Astrocyte of the spinal cord (primary cell): Measurements from ENCODE around the gene CCDC181.
A peak's percentile ranks its signal among the peaks of the same experiment; 100 is the strongest.

ENCODE experiments used
- DNase-seq: peaks from one replicate; pipeline ENCODE4 v3.0.0; 2011; ENCODE audit warnings: low read depth, low spot score
- H3K4me3 ChIP-seq: 2 replicates; pipeline ENCODE4 v1.5.1; 2011; ENCODE audit warnings: low read depth, mild to moderate bottlenecking, low read length, moderate library complexity
- CTCF ChIP-seq: IDR thresholded peaks from 2 replicates; pipeline ENCODE4 v1.5.1; 2012; ENCODE audit warnings: low read depth, mild to moderate bottlenecking, low read length, inconsistent platforms
- in situ Hi-C: cut with HindIII; loops from 2 replicates; pipeline ENCODE4 v1.10.0; 2017; ENCODE audit warnings: low sequenced_read_pairs

Gene CCDC181

DNA sequence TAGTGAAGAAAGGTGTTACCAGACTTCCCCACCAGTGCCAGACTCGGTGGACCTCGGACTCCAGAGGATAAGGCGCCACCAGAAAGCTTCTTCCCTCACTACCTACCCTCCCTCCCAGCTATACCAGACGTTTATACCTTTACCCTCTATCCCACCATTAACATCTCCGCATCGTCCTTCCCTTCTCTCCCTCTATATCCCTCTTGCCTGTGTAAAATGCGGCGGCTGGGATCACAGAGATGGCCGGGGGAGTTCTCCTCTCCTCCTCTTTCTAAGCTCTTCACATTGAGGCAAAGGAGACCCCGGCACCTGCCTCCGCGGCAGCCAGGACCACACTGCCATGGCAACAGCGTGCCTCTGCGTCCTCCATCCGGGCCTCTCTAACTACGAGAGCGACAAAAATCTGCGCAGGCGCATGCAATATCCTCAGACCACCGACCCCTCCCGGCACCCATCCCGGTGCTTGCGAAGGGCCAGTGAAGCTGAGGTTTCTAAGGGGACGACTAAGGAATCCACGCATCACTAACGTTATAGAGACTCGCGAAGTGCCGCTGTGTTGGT, at the start of gene CCDC181:
Gene CCDC181 (minus strand): TSS at position 394 of the 561 bp plus-strand sequence. CDS start 2,547 bp downstream, outside the sequence.
- in situ Hi-C loops: no loop called here
- H3K4me3 ChIP-seq: peak within 1 kb of the TSS; percentile 61
- peak; percentile 78 for DNase-seq
- no peak for TF ChIP-seq CTCF

DNA sequence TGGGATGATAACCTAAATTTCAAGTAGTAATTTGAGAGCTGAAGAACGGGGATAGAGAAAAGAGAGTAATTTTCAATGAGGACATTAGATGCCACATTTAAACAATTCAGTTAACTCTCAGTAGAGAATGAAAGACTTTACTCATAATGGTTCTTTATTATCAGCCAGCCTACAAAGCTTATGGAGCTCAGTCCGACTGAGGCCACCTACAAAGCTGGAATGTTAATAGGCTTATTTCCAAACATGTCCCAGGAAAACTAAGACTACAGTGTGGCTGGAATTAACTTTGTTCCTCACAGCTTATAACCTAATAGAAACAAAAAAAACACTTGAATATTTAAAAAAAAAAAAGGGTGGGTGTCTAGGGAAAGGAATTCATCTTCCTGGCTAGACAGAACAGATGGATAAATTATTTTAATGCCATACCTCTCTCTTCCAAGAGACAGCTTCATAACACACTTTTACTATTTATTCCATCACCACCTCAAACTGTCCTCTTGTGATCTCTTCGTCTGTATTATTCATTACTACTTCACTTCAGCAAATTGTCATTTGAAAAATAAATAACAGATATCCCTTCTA, 48.6 kb upstream of the CCDC181 start:
- no peak overlapping the region for H3K4me3 ChIP-seq
- TF ChIP-seq CTCF: no peak
- no peak for DNase-seq
- in situ Hi-C loops: no loop called here

DNA sequence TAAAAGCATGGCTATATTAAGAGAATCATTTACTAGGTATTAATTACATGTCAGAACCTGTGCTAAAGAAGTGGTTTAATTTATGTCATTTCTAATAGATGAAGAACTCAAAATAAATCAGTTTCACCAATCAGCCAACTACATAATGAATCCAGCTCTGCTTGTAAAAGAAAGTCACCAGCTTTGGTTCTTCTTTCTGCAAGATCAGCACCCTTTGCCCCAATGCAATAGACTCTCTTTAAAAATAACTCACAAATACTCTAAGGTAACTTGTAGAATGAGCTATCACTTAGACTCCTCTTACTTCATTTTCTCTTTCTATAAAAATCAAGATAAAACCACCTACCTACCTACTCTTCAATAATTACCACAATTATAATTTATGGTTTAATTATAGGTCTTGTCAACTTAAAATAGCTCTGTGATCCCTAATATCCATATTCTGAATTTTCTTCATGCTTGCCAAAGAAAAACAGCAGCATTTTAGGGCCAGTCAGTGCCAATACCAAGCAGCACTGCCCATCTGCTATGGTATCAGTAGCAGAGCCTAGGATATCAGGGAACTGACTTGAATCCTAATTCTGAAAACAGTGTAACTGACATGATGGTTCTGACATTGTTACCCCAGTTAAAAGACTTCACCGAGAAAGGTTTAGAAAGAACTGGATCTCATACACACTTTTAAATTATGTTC, 47.2 kb upstream of the CCDC181 start:
- TF ChIP-seq CTCF: no peak
- no peak overlapping the region for H3K4me3 ChIP-seq
- no peak for DNase-seq
- in situ Hi-C loops: no loop called here

GRCh38 chr1:169473347-169473746, 46.1 kb upstream of the CCDC181 start:
- no peak overlapping the region for H3K4me3 ChIP-seq
- in situ Hi-C loops: no loop called here
- no peak for TF ChIP-seq CTCF
- no peak for DNase-seq

DNA sequence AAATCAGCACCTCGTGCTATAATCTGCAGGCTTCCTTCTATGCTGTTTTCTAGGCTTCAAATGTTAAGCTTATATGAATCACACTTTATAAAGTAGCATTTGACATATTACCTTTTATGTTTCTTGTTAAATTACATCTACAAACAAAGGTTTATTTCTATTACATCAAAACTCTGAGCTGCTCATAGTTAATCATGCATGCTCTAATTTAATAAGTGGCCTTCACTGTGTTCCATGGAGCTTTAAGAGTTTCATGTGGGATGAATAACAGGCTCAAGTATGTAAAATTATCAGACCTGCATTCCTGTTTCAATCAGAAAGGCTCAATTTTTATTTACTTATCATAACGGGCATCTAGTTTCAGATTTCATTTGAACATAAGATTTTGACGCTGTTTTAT, 45.5 kb upstream of the CCDC181 start:
- H3K4me3 ChIP-seq: no peak overlapping the region
- TF ChIP-seq CTCF: no peak
- in situ Hi-C loops: no loop called here
- no peak for DNase-seq

- TF ChIP-seq CTCF: no peak
- no peak for DNase-seq
- in situ Hi-C loops: no loop called here
These were observed 41.7 kb upstream of the CCDC181 start for GRCh38 chr1:169468982-169469381.

More at GRCh38 chr1:169468982-169469381, 41.7 kb upstream of the CCDC181 start:
- H3K4me3 ChIP-seq: no peak overlapping the region
